Activated CD4-positive, alpha-beta memory T cell treated with anti-CD3 and anti-CD28 coated beads for 36 hours (primary cell): ENCODE results near the gene NDUFS6. TPM values are rescaled to one million over a fixed set of nuclear protein-coding genes. Genes with fewer than 3 reads are reported as not detected.

Experiments
- CTCF ChIA-PET: fragments of 350-600 bp; sonication (Branson Sonifier 250); formaldehyde crosslinking; loops from one replicate; lab custom pipeline; 2021; ENCODE audit warnings: antibody characterized with exemption, inconsistent platforms; lab: Charles Lee
- POLR2A ChIA-PET: fragments of 350-600 bp; sonication (Branson Sonifier 250); formaldehyde crosslinking; loops from one replicate; lab custom pipeline; 2021; ENCODE audit warnings: antibody characterized with exemption; lab: Charles Lee
- DNase-seq: peaks from one replicate; pipeline ENCODE4 v3.0.0-alpha.2; 2020
- H3K27ac Mint-ChIP-seq: one replicate; pipeline ENCODE4 v1.8.0; 2021; ENCODE audit warnings: mixed read lengths
- H3K27me3 Mint-ChIP-seq: one replicate; pipeline ENCODE4 v1.8.0; 2021; ENCODE audit warnings: mixed read lengths
- H3K36me3 Mint-ChIP-seq: one replicate; pipeline ENCODE4 v1.8.0; 2021; ENCODE audit warnings: mixed read lengths
- H3K4me1 Mint-ChIP-seq: one replicate; pipeline ENCODE4 v1.8.0; 2021; ENCODE audit warnings: low read depth, mixed read lengths
- H3K4me3 Mint-ChIP-seq: one replicate; pipeline ENCODE4 v1.8.0; 2021; ENCODE audit warnings: mild to moderate bottlenecking, mixed read lengths
- H3K9me3 Mint-ChIP-seq: one replicate; pipeline ENCODE4 v1.8.0; 2021; ENCODE audit warnings: mixed read lengths
- intact Hi-C: fragments of 100-400 bp; cut with micrococcal nuclease; formaldehyde crosslinking; loops from one replicate; pipeline ENCODE4 v1.15.1; 2023
- total RNA-seq, 2 experiments: library from RNA; stranded (reverse); gene quantifications; one replicate each; pipeline ENCODE4 v1.2.3, GENCODE V29; 2021

NDUFS6 gene
- total RNA-seq, 2 experiments from 2014 or later, result 38.9 to 39.5 TPM

DNA sequence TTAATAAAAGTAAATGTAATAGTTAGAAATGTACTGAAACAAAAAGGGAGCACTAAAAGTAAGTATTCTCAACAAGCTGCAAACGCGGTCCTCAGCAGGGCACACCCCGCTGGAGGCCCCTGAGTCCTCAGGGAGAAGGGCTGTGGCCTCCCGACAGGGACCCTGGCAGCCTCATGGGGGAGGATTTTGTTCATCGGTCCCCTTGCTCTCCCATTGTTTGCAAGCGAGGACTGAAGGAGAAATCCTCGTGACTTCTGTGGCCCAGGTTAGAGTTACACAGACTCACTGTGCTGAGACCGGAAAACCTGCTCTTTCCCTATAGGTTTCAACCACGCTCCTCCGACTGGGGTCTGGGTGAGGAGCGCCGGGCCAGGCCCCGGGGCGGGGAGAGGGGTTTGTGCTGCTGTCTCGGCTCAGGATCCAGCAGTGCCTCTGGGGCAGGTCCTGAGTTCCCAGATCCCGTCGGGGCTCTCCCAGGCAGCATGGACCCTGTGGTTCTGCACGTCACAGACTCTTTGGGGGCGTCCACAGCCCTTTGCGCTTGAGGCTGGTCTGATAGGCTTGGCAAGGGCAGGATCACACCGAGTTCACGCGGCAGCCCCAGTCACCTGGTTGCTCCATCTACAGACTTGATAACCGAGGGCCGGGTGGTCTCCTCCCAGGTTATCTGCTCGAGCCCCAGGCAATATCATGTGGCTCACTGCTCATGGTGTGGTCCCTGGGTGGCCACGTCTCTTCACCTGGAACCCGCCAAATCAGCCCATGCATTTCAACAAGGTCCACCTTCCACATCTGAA is 40.4 kb upstream of the NDUFS6 start:
- H3K4me1 Mint-ChIP-seq, result no peaks in the 10 kb centered on the region
- peaks cover 7% of the 10 kb centered on the region for H3K9me3 Mint-ChIP-seq
- intact Hi-C loops, result loop anchor here (5.0 kb wide), 1 partner anchor 276 kb away; no protein-coding TSS in a partner anchor
- no peak overlapping the region for H3K27ac Mint-ChIP-seq
- H3K36me3 Mint-ChIP-seq, result no peaks in the 10 kb centered on the region
- ChIA-PET POLR2A (no interaction called here), CTCF (no interaction called here)
- peak; percentile 7 for DNase-seq
- peaks cover 12% of the 10 kb centered on the region for H3K27me3 Mint-ChIP-seq
- no peak overlapping the region for H3K4me3 Mint-ChIP-seq

DNA sequence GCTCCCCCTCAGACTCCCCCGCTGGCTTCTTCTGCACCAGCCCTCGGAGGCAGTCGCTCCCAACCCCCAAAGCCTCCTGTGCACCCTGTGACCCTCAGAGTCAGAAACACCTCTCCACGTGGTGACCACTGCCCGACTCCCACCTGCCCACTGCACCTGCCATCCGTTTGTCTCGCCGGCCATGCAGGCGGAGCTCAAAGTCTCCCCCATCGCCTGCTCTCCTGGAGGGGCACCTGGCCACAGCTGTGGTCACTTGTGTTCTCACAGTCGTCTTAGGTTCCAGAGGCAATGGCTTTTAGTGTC is 39.8 kb upstream of the NDUFS6 start:
- H3K4me1 Mint-ChIP-seq, result no peaks in the 10 kb centered on the region
- ChIA-PET POLR2A (no interaction called here), CTCF (no interaction called here)
- H3K27me3 Mint-ChIP-seq, result peaks cover 12% of the 10 kb centered on the region
- H3K9me3 Mint-ChIP-seq, result peaks cover 7% of the 10 kb centered on the region
- intact Hi-C loops, result loop anchor here (5.0 kb wide), 1 partner anchor 276 kb away; no protein-coding TSS in a partner anchor
- no peak overlapping the region for H3K4me3 Mint-ChIP-seq
- no peaks in the 10 kb centered on the region for H3K36me3 Mint-ChIP-seq
- DNase-seq, result peak; percentile 3
- no peak overlapping the region for H3K27ac Mint-ChIP-seq

DNA sequence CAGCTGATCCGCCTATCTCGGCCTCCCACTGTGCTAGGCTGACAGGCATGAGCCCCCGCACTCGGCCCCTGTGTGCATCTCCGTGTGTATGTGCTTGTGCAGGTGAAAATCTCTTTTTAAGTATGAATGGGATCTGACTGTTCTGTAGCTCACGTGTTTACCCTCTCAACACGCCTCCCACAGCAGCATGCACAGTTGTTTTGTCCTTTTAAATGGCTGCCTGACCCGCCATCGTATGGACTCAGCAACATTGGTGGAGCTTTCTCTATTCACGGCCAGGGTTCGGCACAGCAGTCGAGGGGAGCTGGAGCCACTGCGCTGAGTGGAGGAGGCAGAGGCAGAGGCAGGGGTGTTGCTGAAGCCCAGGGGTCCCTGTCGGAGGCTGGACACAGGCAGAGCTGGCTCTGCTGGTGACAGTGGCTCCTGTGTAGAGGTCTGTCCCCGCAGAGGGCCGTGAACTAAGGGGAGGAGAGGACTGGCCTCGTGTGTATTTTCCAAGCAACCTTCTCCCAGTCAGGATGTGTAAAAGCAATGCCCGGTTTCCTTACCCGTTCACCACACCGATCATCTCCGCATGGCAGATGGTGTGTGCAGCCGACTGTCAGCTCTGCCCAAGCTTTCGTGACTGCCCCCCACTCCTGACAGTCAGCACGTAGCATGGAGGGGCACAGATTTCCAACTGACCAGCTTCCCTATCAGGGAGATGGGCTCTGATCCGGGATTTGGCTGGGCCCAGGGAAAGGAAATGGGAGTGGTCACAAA is 38.9 kb upstream of the NDUFS6 start:
- Mint-ChIP-seq H3K36me3 (no peaks in the 10 kb centered on the region), H3K27ac (no peak overlapping the region), H3K4me1 (no peaks in the 10 kb centered on the region), H3K9me3 (peaks cover 7% of the 10 kb centered on the region), H3K27me3 (peaks cover 12% of the 10 kb centered on the region), H3K4me3 (no peak overlapping the region)
- ChIA-PET POLR2A (no interaction called here), CTCF (interaction anchor here (0.9 to 2.2 kb wide), 7 partner anchors 28 to 284 kb away, joined by 3 to 10 read pairs (median 5); no protein-coding TSS in a partner anchor)
- peak; percentile 5 for DNase-seq
- intact Hi-C loops, result loop anchor here (5.0 kb wide), 1 partner anchor 275 kb away; no protein-coding TSS in a partner anchor

DNA sequence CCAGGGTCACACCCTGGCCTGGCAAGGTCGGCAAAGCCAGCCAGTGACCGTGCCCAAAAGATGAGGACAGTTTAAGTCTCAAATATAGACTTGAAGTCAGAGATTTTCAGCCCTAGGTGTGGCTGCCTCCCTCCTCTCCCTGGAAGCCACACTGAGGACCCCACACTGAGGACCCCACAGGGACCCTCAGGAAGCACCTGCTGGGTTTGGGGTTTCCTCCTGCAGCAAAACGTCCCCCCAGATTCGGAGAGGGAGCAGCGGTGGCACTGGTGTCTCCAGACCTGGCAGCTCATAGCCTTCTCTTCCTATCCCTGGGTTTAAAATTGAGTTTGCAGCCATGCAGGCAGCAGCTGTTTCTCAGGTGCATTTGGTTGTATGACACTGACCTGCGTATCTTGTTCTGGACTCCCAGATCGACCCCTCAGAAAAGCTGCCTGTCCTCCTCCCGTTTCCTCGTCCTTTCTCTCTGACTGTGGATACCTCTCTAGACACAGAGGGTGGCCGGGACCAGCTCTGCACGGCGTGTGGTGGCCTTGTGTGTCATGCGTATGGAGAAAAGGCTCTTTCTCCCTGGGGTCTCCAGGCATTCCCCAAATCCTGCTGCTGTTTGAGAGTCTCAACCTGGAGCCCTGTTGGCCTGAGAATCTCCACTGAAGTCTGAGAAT is 38.2 kb upstream of the NDUFS6 start:
- ChIA-PET CTCF (interaction anchor here (0.6 to 2.2 kb wide), 16 partner anchors 11 to 284 kb away, joined by 3 to 10 read pairs (median 4); no protein-coding TSS in a partner anchor), POLR2A (no interaction called here)
- H3K27me3 Mint-ChIP-seq, result peaks cover 11% of the 10 kb centered on the region
- intact Hi-C loops, result loop anchor here (1.0 to 5.0 kb wide), 2 partner anchors 254 to 274 kb away; no protein-coding TSS in a partner anchor
- no peak overlapping the region for H3K4me3 Mint-ChIP-seq
- peak; percentile 6 for DNase-seq
- no peaks in the 10 kb centered on the region for H3K4me1 Mint-ChIP-seq
- H3K36me3 Mint-ChIP-seq, result no peaks in the 10 kb centered on the region
- H3K9me3 Mint-ChIP-seq, result peaks cover 7% of the 10 kb centered on the region
- no peak overlapping the region for H3K27ac Mint-ChIP-seq

DNA sequence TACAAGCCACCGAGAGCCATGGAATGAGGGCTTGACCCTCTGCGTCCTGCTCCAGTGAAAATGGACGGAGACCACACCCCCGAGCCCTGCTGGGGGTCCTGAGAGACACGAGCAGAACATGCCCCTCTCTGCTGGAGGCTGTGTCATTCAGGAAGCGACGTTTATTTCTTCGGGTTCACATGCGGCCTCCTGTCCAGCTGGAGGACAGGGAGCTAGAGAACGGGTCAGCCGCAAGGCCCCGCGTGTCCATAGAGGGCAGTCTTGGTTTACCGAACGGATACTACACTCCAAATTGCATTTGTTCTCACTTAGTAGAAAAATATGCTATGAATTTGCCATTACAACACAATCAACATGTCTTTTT is 37.7 kb upstream of the NDUFS6 start:
- no peak overlapping the region for H3K4me3 Mint-ChIP-seq
- H3K36me3 Mint-ChIP-seq, result no peaks in the 10 kb centered on the region
- no peaks in the 10 kb centered on the region for H3K4me1 Mint-ChIP-seq
- ChIA-PET CTCF (interaction anchor here (0.6 to 2.2 kb wide), 15 partner anchors 11 to 283 kb away, joined by 3 to 10 read pairs (median 4); no protein-coding TSS in a partner anchor), POLR2A (no interaction called here)
- intact Hi-C loops, result loop anchor here (1.0 to 5.0 kb wide), 2 partner anchors 254 to 274 kb away; no protein-coding TSS in a partner anchor
- peaks cover 11% of the 10 kb centered on the region for H3K27me3 Mint-ChIP-seq
- DNase-seq, result peak; percentile 57
- no peak overlapping the region for H3K27ac Mint-ChIP-seq
- peaks cover 4% of the 10 kb centered on the region for H3K9me3 Mint-ChIP-seq

DNA sequence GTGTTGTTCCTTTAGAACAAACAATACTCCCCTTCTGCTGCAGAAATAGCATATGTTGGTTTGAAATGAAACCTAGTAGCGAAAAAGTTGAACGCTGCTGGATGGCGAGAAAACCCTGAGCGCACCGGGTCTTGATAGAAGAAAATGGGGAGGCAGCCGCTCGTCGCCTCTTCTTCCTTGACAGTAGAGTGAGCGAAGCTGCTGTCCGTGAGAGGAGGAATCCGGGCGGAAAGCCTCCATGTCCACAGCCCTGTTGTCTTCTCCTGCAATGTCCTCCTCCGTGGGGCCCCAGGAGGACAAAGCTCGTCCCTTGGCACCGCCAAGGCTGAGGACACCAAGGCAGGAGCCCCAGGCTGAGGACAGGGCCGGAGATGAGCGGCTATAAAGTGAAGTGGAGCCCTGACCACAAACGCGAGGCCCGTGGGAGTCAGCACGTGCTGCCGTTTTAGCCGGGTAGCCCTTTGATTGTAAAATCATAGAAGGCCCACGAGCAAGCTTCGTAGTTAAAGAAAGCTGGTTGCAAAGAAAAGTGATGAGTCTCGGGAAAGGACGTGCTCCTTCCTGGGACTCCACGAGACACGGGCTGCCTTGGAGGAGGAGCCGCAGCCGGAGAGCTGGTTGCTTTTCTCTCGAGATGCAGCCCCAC is 37.1 kb upstream of the NDUFS6 start:
- CTCF ChIA-PET, result interaction anchor here (0.9 to 2.2 kb wide), 9 partner anchors 12 to 278 kb away, joined by 3 to 10 read pairs (median 5); no protein-coding TSS in a partner anchor
- Mint-ChIP-seq H3K27me3 (peaks cover 11% of the 10 kb centered on the region), H3K27ac (no peak overlapping the region), H3K9me3 (no peaks in the 10 kb centered on the region), H3K4me1 (no peaks in the 10 kb centered on the region), H3K4me3 (no peak overlapping the region), H3K36me3 (no peaks in the 10 kb centered on the region)
- DNase-seq, result no peak
- POLR2A ChIA-PET, result no interaction called here
- intact Hi-C loops, result loop anchor here (1.0 to 5.0 kb wide), 2 partner anchors 253 to 273 kb away; no protein-coding TSS in a partner anchor

DNA sequence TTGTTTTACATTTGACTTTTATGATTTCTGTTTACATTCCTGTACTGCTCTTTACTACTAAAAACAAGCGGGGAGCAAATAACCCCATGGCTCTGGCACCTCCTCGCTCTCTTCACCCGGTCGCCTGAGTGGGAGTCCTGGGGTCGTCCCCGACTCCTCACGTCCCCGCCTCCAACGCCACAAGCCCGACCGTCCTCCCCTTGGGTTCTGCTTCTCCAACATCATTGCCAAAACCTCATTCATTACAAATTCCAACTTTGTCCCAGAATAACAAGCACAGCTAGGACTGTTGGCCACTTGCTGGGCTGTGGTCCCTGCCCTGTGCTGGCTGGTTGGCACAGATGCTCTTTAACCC is 36.6 kb upstream of the NDUFS6 start:
- CTCF ChIA-PET, result interaction anchor here (2.2 kb wide), 2 partner anchors 37 to 275 kb away, joined by 8 to 10 read pairs; no protein-coding TSS in a partner anchor
- Mint-ChIP-seq H3K4me1 (no peaks in the 10 kb centered on the region), H3K36me3 (no peaks in the 10 kb centered on the region), H3K27ac (no peak overlapping the region), H3K27me3 (peaks cover 11% of the 10 kb centered on the region), H3K4me3 (no peak overlapping the region), H3K9me3 (no peaks in the 10 kb centered on the region)
- DNase-seq, result no peak
- POLR2A ChIA-PET, result no interaction called here
- intact Hi-C loops, result loop anchor here (5.0 kb wide), 1 partner anchor 273 kb away; no protein-coding TSS in a partner anchor

DNA sequence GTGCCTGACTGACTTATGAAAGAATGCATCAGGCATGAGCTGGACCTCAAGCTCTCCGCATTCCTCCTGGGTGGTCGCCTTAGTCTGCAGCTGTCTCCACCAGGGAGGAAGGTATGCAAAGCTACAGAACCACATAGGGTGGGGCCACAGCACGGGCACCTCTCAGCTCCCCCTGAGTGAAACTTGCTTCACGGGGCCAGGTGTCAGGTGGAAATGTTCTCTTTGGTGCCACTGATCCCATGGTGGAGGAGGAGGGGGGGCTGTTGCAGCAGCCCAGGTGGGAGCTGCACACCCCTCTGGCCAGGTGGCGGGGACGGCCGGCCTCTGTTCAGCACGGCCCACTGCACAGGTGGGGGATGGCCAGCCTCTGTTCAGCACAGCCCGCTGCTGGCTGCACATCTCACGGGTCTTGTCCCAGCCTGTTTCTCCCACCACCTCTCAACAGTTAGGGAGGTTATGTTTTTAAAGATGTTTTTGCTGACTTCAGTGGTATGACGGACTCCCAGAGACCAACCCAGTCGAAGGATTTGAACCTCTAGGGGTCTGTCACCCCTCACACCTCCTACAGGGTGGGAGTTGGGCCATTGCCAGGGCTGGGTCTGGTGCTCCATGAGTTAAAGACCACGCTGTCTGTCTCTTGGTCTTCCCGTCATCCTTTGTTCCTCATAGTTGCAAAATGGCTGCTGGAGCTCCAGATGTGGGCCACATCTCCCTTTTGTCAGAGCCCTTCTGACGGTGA is 35.9 kb upstream of the NDUFS6 start:
- peaks cover 14% of the 10 kb centered on the region for H3K27me3 Mint-ChIP-seq
- ChIA-PET CTCF (no interaction called here), POLR2A (interaction anchor here (0.8 kb wide), 1 partner anchor 12 kb away, joined by 3 read pairs; no protein-coding TSS in a partner anchor)
- H3K4me1 Mint-ChIP-seq, result no peaks in the 10 kb centered on the region
- intact Hi-C loops, result no loop called here
- no peaks in the 10 kb centered on the region for H3K36me3 Mint-ChIP-seq
- no peaks in the 10 kb centered on the region for H3K9me3 Mint-ChIP-seq
- no peak overlapping the region for H3K4me3 Mint-ChIP-seq
- no peak for DNase-seq
- no peak overlapping the region for H3K27ac Mint-ChIP-seq

DNA sequence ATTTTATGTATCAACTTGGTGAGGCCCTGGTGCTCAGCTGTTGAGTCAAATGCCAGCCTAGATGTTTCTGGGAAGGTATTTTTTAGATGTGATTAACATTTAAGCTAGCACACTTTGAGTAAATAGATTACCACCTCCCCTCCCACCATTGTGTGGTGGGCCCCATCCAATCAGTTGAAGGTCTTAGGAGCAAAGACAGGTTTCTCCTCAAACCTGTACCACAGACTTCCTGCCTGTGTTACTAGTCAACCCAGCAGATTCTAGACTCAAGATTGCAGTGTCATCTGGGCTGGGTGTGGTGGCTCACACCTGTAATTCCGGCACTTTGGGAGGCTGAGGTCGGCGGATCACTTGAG is 35.3 kb upstream of the NDUFS6 start:
- H3K4me1 Mint-ChIP-seq, result no peaks in the 10 kb centered on the region
- intact Hi-C loops, result no loop called here
- no peaks in the 10 kb centered on the region for H3K36me3 Mint-ChIP-seq
- H3K4me3 Mint-ChIP-seq, result no peak overlapping the region
- H3K27me3 Mint-ChIP-seq, result peaks cover 14% of the 10 kb centered on the region
- DNase-seq, result no peak
- ChIA-PET POLR2A (interaction anchor here (0.8 kb wide), 1 partner anchor 11 kb away, joined by 3 read pairs; no protein-coding TSS in a partner anchor), CTCF (no interaction called here)
- no peaks in the 10 kb centered on the region for H3K9me3 Mint-ChIP-seq
- H3K27ac Mint-ChIP-seq, result no peak overlapping the region

DNA sequence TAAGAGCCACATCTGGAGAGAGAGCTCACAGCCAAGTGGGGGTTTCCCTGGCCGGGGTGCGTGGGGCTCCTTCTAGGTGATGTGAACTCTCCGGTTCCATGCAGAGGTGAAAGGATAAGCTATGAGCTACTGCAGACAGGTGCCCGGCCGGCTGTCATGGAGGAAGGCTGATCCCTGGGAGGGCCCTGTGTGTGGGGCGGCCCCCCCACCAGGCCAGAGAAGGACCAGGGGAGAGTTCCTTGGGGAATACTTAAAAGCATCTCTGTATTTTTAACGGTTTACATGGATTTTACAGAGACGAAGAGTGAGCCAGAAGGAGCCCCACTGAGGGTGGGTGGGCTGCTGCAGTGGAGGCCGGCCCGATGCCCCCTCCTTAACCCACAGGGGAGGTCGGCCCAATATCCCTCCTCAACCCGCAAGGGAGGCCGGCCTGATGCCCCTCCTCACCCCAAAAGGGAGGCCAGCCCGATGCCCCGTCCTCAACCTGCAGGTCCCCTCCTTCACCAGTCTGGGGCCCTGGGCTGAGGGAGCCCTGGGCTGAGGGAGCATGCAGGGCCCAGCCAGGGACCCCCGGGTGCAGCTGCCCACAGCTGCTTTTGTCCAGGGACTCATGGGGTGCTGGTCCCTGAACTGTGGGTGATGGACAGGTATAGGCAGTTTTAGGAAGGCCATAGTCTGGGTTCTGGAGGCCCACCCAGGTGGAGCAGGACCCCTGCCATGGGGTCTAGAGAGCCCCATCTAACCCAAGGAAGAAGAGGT is 33.5 kb upstream of the NDUFS6 start:
- Mint-ChIP-seq H3K4me1 (no peaks in the 10 kb centered on the region), H3K4me3 (no peak overlapping the region), H3K36me3 (no peaks in the 10 kb centered on the region), H3K9me3 (no peaks in the 10 kb centered on the region), H3K27ac (no peak overlapping the region), H3K27me3 (peaks cover 9% of the 10 kb centered on the region)
- ChIA-PET CTCF (no interaction called here), POLR2A (no interaction called here)
- no peak for DNase-seq
- intact Hi-C loops, result no loop called here
